Measurements from ENCODE around the gene CDH3. TPM values are rescaled to one million over a fixed set of nuclear protein-coding genes. Genes with fewer than 3 reads are reported as not detected.

CDH3 gene
- total RNA-seq: 46.4 TPM

GRCh38 chr16:68644715-68645493 lies at the start of gene CDH3:
TSS of gene CDH3 (plus strand) at chr16:68645310. CDS start at chr16:68645380, 70 bp downstream.

GRCh38 chr16:68737046-68737729 lies 92.1 kb downstream of the CDH3 start, which contains the start of gene CDH1:
TSS of gene CDH1 (plus strand) at chr16:68737292. CDS start at chr16:68737416, 124 bp downstream.

Small RNA genes lying within 50 kb of the gene (small RNA-seq; reads per million reads assigned to genes)
- not detected for gene HSPE1P5 (ENCODE audit: low replicate concordance)
- gene RF01233 (ENCODE audit: low replicate concordance): not detected
- gene RNA5SP429 (ENCODE audit: low replicate concordance): not detected

Other genes with a start within 250 kb of the CDH3 start
- gene SMPD3, start 196.8 kb upstream of the CDH3 start, total RNA-seq: 1.1 TPM
- 43.6 TPM for gene ZFP90, start 106.0 kb upstream of the CDH3 start, total RNA-seq
- gene CDH1, start 92.0 kb downstream of the CDH3 start, total RNA-seq: 88.2 TPM
- 18.3 TPM for gene TANGO6, start 198.2 kb downstream of the CDH3 start, total RNA-seq